K562 (cell line): ENCODE data around the gene DPYSL3. TPM values are rescaled to one million over a fixed set of nuclear protein-coding genes. Genes with fewer than 3 reads are reported as not detected.

ENCODE experiments used
- ATAC-seq: fragments of 200-7000 bp; cut with Tn5 transposase; 3 replicates; pipeline ENCODE4 v1.9.1; 2020; ENCODE audit warnings: moderate library complexity
- BruUV-seq: library from RNA; stranded (reverse); fragments of 400-500 nt; replicated peaks from 2 replicates; lab custom pipeline; 2021; lab: Mats Ljungman, UMichigan
- CTCF ChIA-PET: fragments of 300-600 bp; formaldehyde crosslinking; extraction: SDS; loops from one replicate; lab custom pipeline; 2021; ENCODE audit warnings: low intra/inter-chr PET ratio; lab: Yijun Ruan, JAX
- POLR2A ChIA-PET: fragments of 300-600, 350-650 bp; sonication (Branson Sonifier 250); formaldehyde crosslinking; extraction: SDS; loops from one replicate; lab custom pipeline; 2021; ENCODE audit warnings: antibody characterized with exemption, inconsistent platforms; lab: Yijun Ruan, JAX
- DNase-seq, 4 experiments: peaks; one replicate each; pipeline versions ENCODE4 v3.0.0 to v3.0.0-alpha.2; 2011 to 2018; ENCODE audit warnings: low spot score in 3 of 4, mixed read lengths in 3 of 4; ENCODE audit errors: extremely low read depth in 1 of 4
- FAIRE-seq: peaks from 2 replicates; lab custom pipeline; 2011; peaks lifted over from hg19 to GRCh38; lab: Jason Lieb, UNC
- H2AFZ ChIP-seq: 2 replicates; pipeline ENCODE4 v1.6.0; 2011; ENCODE audit warnings: low read depth, low read length, control low read depth, inconsistent platforms
- H3K27ac ChIP-seq: fragments of 200-600 bp; 3 replicates; pipeline ENCODE4 v1.8.0; 2011; ENCODE audit warnings: low read depth, mild to moderate bottlenecking, control low read depth, inconsistent platforms, low read length, moderate library complexity, mixed read lengths; ENCODE audit errors: extremely low read depth
- H3K27me3 ChIP-seq, 2 experiments: fragments of 300-600 bp in 1 of 2; 2 replicates in 1 of 2; 3 replicates in 1 of 2; pipeline versions ENCODE4 v1.6.0 to v1.8.0; 2011; ENCODE audit warnings: inconsistent platforms in 2 of 2, low read length in 2 of 2, mild to moderate bottlenecking in 1 of 2, mixed read lengths in 1 of 2, moderate library complexity in 1 of 2; ENCODE audit not compliant: control insufficient read depth in 2 of 2, insufficient read depth in 2 of 2
- H3K36me3 ChIP-seq: fragments of 300-600 bp; 3 replicates; pipeline ENCODE4 v1.8.0; 2011; ENCODE audit warnings: mild to moderate bottlenecking, low read length, inconsistent platforms; ENCODE audit not compliant: control insufficient read depth, insufficient read depth
- H3K4me1 ChIP-seq, 2 experiments: fragments of 200-600 bp in 1 of 2; replicated peaks in 1 of 2; 2 replicates in 1 of 2; 3 replicates in 1 of 2; pipeline versions ENCODE4 v1.5.1 to v1.8.0; 2011; ENCODE audit warnings: inconsistent platforms in 2 of 2, low read length in 2 of 2, mild to moderate bottlenecking in 1 of 2, mixed read lengths in 1 of 2, moderate library complexity in 1 of 2; ENCODE audit not compliant: control insufficient read depth in 2 of 2, insufficient read depth in 2 of 2
- H3K4me2 ChIP-seq: 2 replicates; pipeline ENCODE4 v1.6.1; 2011; ENCODE audit warnings: low read length, control low read depth, inconsistent platforms, mixed read lengths; ENCODE audit not compliant: insufficient read depth
- H3K4me3 ChIP-seq: fragments of 200-600 bp; sonication (generic), shearing (Covaris generic); 2 replicates; pipeline ENCODE4 v1.5.1; 2016; ENCODE audit warnings: control low read depth, inconsistent platforms
- H3K79me2 ChIP-seq: fragments of 200-600 bp; 3 replicates; pipeline ENCODE4 v1.8.0; 2011; ENCODE audit warnings: low read length, inconsistent platforms; ENCODE audit not compliant: control insufficient read depth, insufficient read depth
- H3K9ac ChIP-seq, 2 experiments: 2 replicates each; pipeline versions ENCODE4 v1.6.0 to v1.6.1; 2011; ENCODE audit warnings: low read depth in 2 of 2, low read length in 2 of 2, control low read depth in 1 of 2, inconsistent platforms in 1 of 2, mild to moderate bottlenecking in 1 of 2, mixed read lengths in 1 of 2; ENCODE audit not compliant: insufficient read depth in 1 of 2
- H3K9me1 ChIP-seq: one replicate; pipeline ENCODE4 v1.6.0; 2011; ENCODE audit warnings: inconsistent platforms, mild to moderate bottlenecking, low read length, moderate library complexity; ENCODE audit not compliant: control insufficient read depth, insufficient read depth
- H3K9me3 ChIP-seq: replicated peaks from 2 replicates; pipeline ENCODE4 v1.5.1; 2011; ENCODE audit warnings: low read depth, low read length, inconsistent platforms; ENCODE audit not compliant: control insufficient read depth, insufficient read depth
- H4K20me1 ChIP-seq: replicated peaks from 2 replicates; pipeline ENCODE4 v1.6.1; 2011; ENCODE audit warnings: low read length, inconsistent platforms, mixed read lengths; ENCODE audit not compliant: control insufficient read depth, insufficient read depth
- ARNT ChIP-seq, 2 experiments: fragments of 450-650 bp; IDR thresholded peaks; 2 replicates each; pipeline ENCODE4 v1.6.1; 2016; ENCODE audit warnings: mild to moderate bottlenecking in 1 of 2
- CBX1 ChIP-seq: sonication (generic); IDR thresholded peaks from 2 replicates; pipeline ENCODE4 v1.6.1; 2016; ENCODE audit warnings: antibody characterized with exemption, low read depth, mild to moderate bottlenecking
- HNRNPLL ChIP-seq: fragments of 200-400 bp; formaldehyde crosslinking; IDR thresholded peaks from 2 replicates; pipeline ENCODE4 v1.6.1; 2017; ENCODE audit warnings: low read length, low read depth, mild to moderate bottlenecking; ENCODE audit not compliant: poor library complexity, severe bottlenecking
- NFXL1 ChIP-seq: fragments of 450-650 bp; formaldehyde crosslinking; IDR thresholded peaks from 2 replicates; pipeline ENCODE4 v1.4.0; 2021; ENCODE audit warnings: mild to moderate bottlenecking
- POLR2G ChIP-seq: fragments of 200-400 bp; formaldehyde crosslinking; IDR thresholded peaks from 2 replicates; pipeline ENCODE4 v1.6.1; 2017; ENCODE audit warnings: low read depth, mild to moderate bottlenecking, antibody characterized with exemption, low read length, moderate library complexity
- RBM22 ChIP-seq: fragments of 200-400 bp; formaldehyde crosslinking; IDR thresholded peaks from 2 replicates; pipeline ENCODE4 v1.6.1; 2018; ENCODE audit warnings: low read length, low read depth; ENCODE audit not compliant: poor library complexity, severe bottlenecking
- ZKSCAN3 ChIP-seq: fragments of 250-450 bp; sonication (Bioruptor Pico); IDR thresholded peaks from 2 replicates; pipeline ENCODE4 v1.4.0; 2020
- ZNF124 ChIP-seq: sonication (generic); formaldehyde crosslinking; IDR thresholded peaks from 2 replicates; pipeline ENCODE4 v1.8.1; 2022; ENCODE audit warnings: missing genetic modification reagents
- ZNF766 ChIP-seq: fragments of 200-800 bp; sonication (Bioruptor generic); conservative IDR thresholded peaks from 2 replicates; pipeline ENCODE4 v1.6.1; 2016; ENCODE audit warnings: missing genetic modification characterization, missing compliant biosample characterization
- WGBS: fragments of 100-300 bp; shearing (Covaris generic); methylation state at CpG from one replicate; pipeline ENCODE4 v1.1.6; 2016; ENCODE audit warnings: low coverage, mixed read lengths; ENCODE audit not compliant: insufficient coverage; ENCODE audit errors: missing lambda C conversion rate; 5-methylcytosine and 5-hydroxymethylcytosine counted together
- in situ Hi-C: fragments of 300-500 bp; cut with MboI; formaldehyde crosslinking; loops from 4 replicates; pipeline ENCODE4 v1.15.0; 2018; ENCODE audit warnings: inconsistent platforms, mixed read lengths
- intact Hi-C: fragments of 100-400 bp; cut with micrococcal nuclease; formaldehyde crosslinking; loops from 2 replicates; pipeline ENCODE4 v1.14.2; 2022
- polyA plus RNA-seq, 8 experiments: library from polyadenylated mRNA; depleted of rRNA in 4 of 8; stranded (reverse) in 5 of 8; unstranded in 3 of 8; fragments of >200 nt; fragmentation: Nextera tagmentation in 2 of 8; fragmentation: Illumina TruSeq in 1 of 8; extraction: Ambion mirVana in 2 of 8; extraction: Trizol in 1 of 8; gene quantifications; 2 replicates each; pipeline versions ENCODE4 v1.2.1 to v1.2.3, GENCODE V29; 2011 to 2014; ENCODE audit warnings: inconsistent platforms in 1 of 8, missing spikeins in 1 of 8
- total RNA-seq, 7 experiments: library from RNA; depleted of rRNA in 6 of 7; stranded (reverse); fragments of >200 nt in 6 of 7; fragmentation: Illumina TruSeq in 2 of 7; extraction: Trizol in 2 of 7; gene quantifications; 2 replicates each; pipeline versions ENCODE4 v1.2.1 to v1.2.3, GENCODE V29; 2011 to 2021; ENCODE audit warnings: low replicate concordance in 1 of 7
- TF ChIP-seq, protein P1 (sequence below): fragments of 250-450 bp; sonication (Bioruptor Pico); IDR thresholded peaks from 2 replicates; pipeline ENCODE4 v1.5.0; 2020; ENCODE audit warnings: mild to moderate bottlenecking

Gene DPYSL3
- total and polyA plus RNA-seq, 9 of the 15 experiments (the other 6 are each of a cell fraction or from before 2014, with no cell fraction given): 0.07 to 0.55 TPM; not detected in 7

- ATAC-seq: no peak
- no peak for FAIRE-seq
- no peak for DNase-seq
- no peaks in the 10 kb centered on the region for H4K20me1 ChIP-seq
- ChIA-PET CTCF (no interaction called here), POLR2A (interaction anchor here (0.6 kb wide), 1 partner anchor 119 kb away, joined by 3 read pairs; no protein-coding TSS in a partner anchor)
- BruUV-seq: no TSS peak
- no peaks in the 10 kb centered on the region for H3K9me1 ChIP-seq
- no peaks in the 10 kb centered on the region for H3K79me2 ChIP-seq
- no peak overlapping the region for H3K9ac ChIP-seq
- H3K4me2 ChIP-seq: no peak overlapping the region
- no peaks in the 10 kb centered on the region for H3K9me3 ChIP-seq
- H3K27ac ChIP-seq: no peak overlapping the region
- no peaks in the 10 kb centered on the region for H3K4me1 ChIP-seq
- intact Hi-C loops: no loop called here
- no peak overlapping the region for H3K4me3 ChIP-seq
- WGBS: under 1% methylated on average over 7 of the region's 7 CpGs
- H3K27me3 ChIP-seq: no peaks in the 10 kb centered on the region
- TF ChIP-seq CBX1 (no peak), HNRNPLL (no peak), RBM22 (no peak), ZKSCAN3 (CRISPR knock-in tag) (no peak), POLR2G (no peak), NFXL1 (CRISPR knock-in tag) (no peak), ZNF124 (no peak), ARNT (IDR thresholded peaks at IDR 0.05) (no peak), ZNF766 (CRISPR knock-in tag) (no peak)
- TF ChIP-seq, protein P1, sequence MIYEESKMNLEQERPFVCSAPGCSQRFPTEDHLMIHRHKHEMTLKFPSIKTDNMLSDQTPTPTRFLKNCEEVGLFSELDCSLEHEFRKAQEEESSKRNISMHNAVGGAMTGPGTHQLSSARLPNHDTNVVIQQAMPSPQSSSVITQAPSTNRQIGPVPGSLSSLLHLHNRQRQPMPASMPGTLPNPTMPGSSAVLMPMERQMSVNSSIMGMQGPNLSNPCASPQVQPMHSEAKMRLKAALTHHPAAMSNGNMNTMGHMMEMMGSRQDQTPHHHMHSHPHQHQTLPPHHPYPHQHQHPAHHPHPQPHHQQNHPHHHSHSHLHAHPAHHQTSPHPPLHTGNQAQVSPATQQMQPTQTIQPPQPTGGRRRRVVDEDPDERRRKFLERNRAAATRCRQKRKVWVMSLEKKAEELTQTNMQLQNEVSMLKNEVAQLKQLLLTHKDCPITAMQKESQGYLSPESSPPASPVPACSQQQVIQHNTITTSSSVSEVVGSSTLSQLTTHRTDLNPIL: no peak
- H2AFZ ChIP-seq: no peak overlapping the region
- in situ Hi-C loops: no loop called here
- H3K36me3 ChIP-seq: no peaks in the 10 kb centered on the region
These were observed 2.3 kb downstream of the DPYSL3 start for GRCh38 chr5:147507480-147508126.
